Neural progenitor cell (in vitro differentiated cells): ENCODE measurements around the gene ARL6. TPM values are rescaled to one million over a fixed set of nuclear protein-coding genes. Genes with fewer than 3 reads are reported as not detected.

Experiments used
- DNase-seq: peaks from one replicate; pipeline ENCODE4 v3.0.0-alpha.2; 2016; ENCODE audit warnings: low spot score
- H2AFZ ChIP-seq: fragments of 200-600 bp; sonication (generic); replicated peaks from 2 replicates; pipeline ENCODE4 v1.6.1; 2016; ENCODE audit warnings: antibody characterized with exemption
- H3F3A ChIP-seq: fragments of 200-600 bp; sonication (generic); 2 replicates; pipeline ENCODE4 v1.6.1; 2016; ENCODE audit warnings: antibody characterized with exemption, low read depth
- H3K27ac ChIP-seq: fragments of 200-600 bp; sonication (generic); 2 replicates; pipeline ENCODE4 v1.5.1; 2016; ENCODE audit warnings: mild to moderate bottlenecking
- H3K27me3 ChIP-seq: fragments of 200-600 bp; sonication (generic); 2 replicates; pipeline ENCODE4 v1.6.1; 2016; ENCODE audit warnings: mild to moderate bottlenecking, moderate library complexity
- H3K36me3 ChIP-seq: fragments of 200-600 bp; sonication (generic); 2 replicates; pipeline ENCODE4 v1.5.1; 2016
- H3K4me1 ChIP-seq: fragments of 200-600 bp; sonication (generic); 2 replicates; pipeline ENCODE4 v1.6.1; 2016; ENCODE audit warnings: mixed run types
- H3K4me2 ChIP-seq: fragments of 200-600 bp; sonication (generic); 2 replicates; pipeline ENCODE4 v1.6.1; 2016
- H3K4me3 ChIP-seq: fragments of 200-600 bp; sonication (generic); 2 replicates; pipeline ENCODE4 v1.5.1; 2016
- H3K79me2 ChIP-seq: fragments of 200-600 bp; sonication (generic); 2 replicates; pipeline ENCODE4 v1.6.1; 2016; ENCODE audit warnings: low read depth
- H3K9ac ChIP-seq: fragments of 200-600 bp; sonication (generic); 2 replicates; pipeline ENCODE4 v1.6.1; 2016
- H3K9me3 ChIP-seq: fragments of 200-600 bp; sonication (generic); 2 replicates; pipeline ENCODE4 v1.5.1; 2016; ENCODE audit warnings: low read depth
- H4K20me1 ChIP-seq: fragments of 200-600 bp; sonication (generic); 2 replicates; pipeline ENCODE4 v1.6.1; 2016; ENCODE audit warnings: low read depth
- H3K27ac Mint-ChIP-seq: 3 replicates; pipeline ENCODE4 v1.8.0; 2021; ENCODE audit warnings: mixed read lengths
- H3K27me3 Mint-ChIP-seq: 2 replicates; pipeline ENCODE4 v1.8.0; 2022; ENCODE audit warnings: low read depth, mild to moderate bottlenecking, inconsistent platforms, moderate library complexity, mixed read lengths; ENCODE audit not compliant: insufficient read depth
- H3K36me3 Mint-ChIP-seq: 3 replicates; pipeline ENCODE4 v1.8.0; 2021; ENCODE audit warnings: mixed read lengths
- H3K4me1 Mint-ChIP-seq: 3 replicates; pipeline ENCODE4 v1.8.0; 2021; ENCODE audit warnings: mixed read lengths
- H3K4me3 Mint-ChIP-seq: 3 replicates; pipeline ENCODE4 v1.8.0; 2021; ENCODE audit warnings: mild to moderate bottlenecking, moderate library complexity, mixed read lengths
- H3K9me3 Mint-ChIP-seq: 3 replicates; pipeline ENCODE4 v1.8.0; 2020; ENCODE audit warnings: mixed read lengths
- EZH2 ChIP-seq: fragments of 200-600 bp; sonication (generic); IDR thresholded peaks from 2 replicates; pipeline ENCODE4 v1.6.1; 2017; ENCODE audit warnings: antibody characterized with exemption, mild to moderate bottlenecking, moderate library complexity
- EZH2phosphoT487 ChIP-seq: fragments of 200-600 bp; sonication (generic); IDR thresholded peaks from 2 replicates; pipeline ENCODE4 v1.6.1; 2017; ENCODE audit warnings: antibody characterized with exemption
- total RNA-seq: library from RNA; depleted of rRNA; stranded (reverse); fragments of >200 nt; gene quantifications from 2 replicates; pipeline ENCODE4 v1.2.3, GENCODE V29; 2015; ENCODE audit warnings: low replicate concordance
- TF ChIP-seq, protein P1 (sequence below): fragments of 200-600 bp; sonication (generic); IDR thresholded peaks from 2 replicates; pipeline ENCODE4 v1.5.1; 2017; ENCODE audit warnings: antibody characterized with exemption, mild to moderate bottlenecking

Gene ARL6
- total RNA-seq, 1 donor from 2014 or later = 14.2 TPM

DNA sequence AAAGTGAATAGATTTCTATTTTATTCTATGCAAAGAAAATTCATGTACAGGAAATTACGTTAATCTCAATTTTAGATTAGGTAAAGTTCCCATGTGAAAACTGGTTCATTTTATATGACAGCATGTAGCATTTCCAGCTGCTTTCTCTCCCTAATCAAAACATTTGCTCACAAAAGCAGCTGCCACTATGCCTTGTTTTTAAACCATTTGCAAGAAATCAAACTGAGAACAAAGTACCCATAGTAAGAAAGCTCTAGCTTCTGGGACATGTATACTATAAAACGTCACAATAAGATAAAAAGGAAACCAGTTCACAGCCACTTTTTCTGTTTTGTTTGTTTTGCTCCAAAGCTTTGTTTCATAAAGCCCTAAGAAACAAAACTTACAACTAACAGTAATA, 52.3 kb downstream of the ARL6 start:
- no peak overlapping the region for H3K4me3 Mint-ChIP-seq
- H3K9ac ChIP-seq = no peak overlapping the region
- peaks cover 3% of the 10 kb centered on the region for H3K27me3 Mint-ChIP-seq
- peaks cover 5% of the 10 kb centered on the region for H3K4me1 Mint-ChIP-seq
- H3K27ac ChIP-seq = no peak overlapping the region
- H3K4me1 ChIP-seq = no peaks in the 10 kb centered on the region
- H3K36me3 Mint-ChIP-seq = no peaks in the 10 kb centered on the region
- H3K36me3 ChIP-seq = no peaks in the 10 kb centered on the region
- DNase-seq = no peak
- peaks cover 23% of the 10 kb centered on the region for H3K27me3 ChIP-seq
- no peak overlapping the region for H3K27ac Mint-ChIP-seq
- H3K79me2 ChIP-seq = no peaks in the 10 kb centered on the region
- peaks cover 6% of the 10 kb centered on the region for H3F3A ChIP-seq
- no peaks in the 10 kb centered on the region for H4K20me1 ChIP-seq
- H3K9me3 ChIP-seq = no peaks in the 10 kb centered on the region
- no peak overlapping the region for H2AFZ ChIP-seq
- no peak overlapping the region for H3K4me3 ChIP-seq
- H3K4me2 ChIP-seq = no peak overlapping the region
- H3K9me3 Mint-ChIP-seq = no peaks in the 10 kb centered on the region
- TF ChIP-seq EZH2 = no peak
- TF ChIP-seq, protein P1, sequence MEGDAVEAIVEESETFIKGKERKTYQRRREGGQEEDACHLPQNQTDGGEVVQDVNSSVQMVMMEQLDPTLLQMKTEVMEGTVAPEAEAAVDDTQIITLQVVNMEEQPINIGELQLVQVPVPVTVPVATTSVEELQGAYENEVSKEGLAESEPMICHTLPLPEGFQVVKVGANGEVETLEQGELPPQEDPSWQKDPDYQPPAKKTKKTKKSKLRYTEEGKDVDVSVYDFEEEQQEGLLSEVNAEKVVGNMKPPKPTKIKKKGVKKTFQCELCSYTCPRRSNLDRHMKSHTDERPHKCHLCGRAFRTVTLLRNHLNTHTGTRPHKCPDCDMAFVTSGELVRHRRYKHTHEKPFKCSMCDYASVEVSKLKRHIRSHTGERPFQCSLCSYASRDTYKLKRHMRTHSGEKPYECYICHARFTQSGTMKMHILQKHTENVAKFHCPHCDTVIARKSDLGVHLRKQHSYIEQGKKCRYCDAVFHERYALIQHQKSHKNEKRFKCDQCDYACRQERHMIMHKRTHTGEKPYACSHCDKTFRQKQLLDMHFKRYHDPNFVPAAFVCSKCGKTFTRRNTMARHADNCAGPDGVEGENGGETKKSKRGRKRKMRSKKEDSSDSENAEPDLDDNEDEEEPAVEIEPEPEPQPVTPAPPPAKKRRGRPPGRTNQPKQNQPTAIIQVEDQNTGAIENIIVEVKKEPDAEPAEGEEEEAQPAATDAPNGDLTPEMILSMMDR = no peak
- no peak for TF ChIP-seq EZH2phosphoT487

DNA sequence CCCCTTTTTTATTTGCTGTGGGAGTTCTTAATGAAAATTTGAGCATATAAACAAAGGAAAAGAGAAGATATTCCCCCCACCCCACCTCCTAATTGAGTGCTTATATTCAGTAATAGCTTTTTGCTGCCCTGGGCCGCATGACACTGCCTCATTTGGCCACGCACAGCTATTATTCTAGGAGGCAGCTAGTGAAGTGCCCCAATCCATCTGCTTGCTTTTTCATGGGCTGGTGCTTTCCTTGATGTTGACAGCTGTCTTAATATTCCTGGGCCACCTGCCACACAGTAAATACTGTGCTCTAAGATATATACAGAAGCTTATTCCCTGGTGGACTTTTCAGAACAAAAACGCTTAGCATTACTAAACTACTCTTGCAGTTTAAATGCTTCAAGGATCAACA, 53.4 kb downstream of the ARL6 start:
- H2AFZ ChIP-seq = no peak overlapping the region
- H3K27ac ChIP-seq = no peak overlapping the region
- peaks cover 11% of the 10 kb centered on the region for H3F3A ChIP-seq
- no peak overlapping the region for H3K4me3 Mint-ChIP-seq
- no peaks in the 10 kb centered on the region for H4K20me1 ChIP-seq
- H3K4me3 ChIP-seq = no peak overlapping the region
- H3K4me1 Mint-ChIP-seq = peaks cover 5% of the 10 kb centered on the region
- no peaks in the 10 kb centered on the region for H3K36me3 ChIP-seq
- H3K36me3 Mint-ChIP-seq = no peaks in the 10 kb centered on the region
- no peak overlapping the region for H3K27ac Mint-ChIP-seq
- H3K79me2 ChIP-seq = no peaks in the 10 kb centered on the region
- H3K4me2 ChIP-seq = no peak overlapping the region
- H3K9me3 ChIP-seq = no peaks in the 10 kb centered on the region
- peaks cover 30% of the 10 kb centered on the region for H3K27me3 ChIP-seq
- no peaks in the 10 kb centered on the region for H3K4me1 ChIP-seq
- H3K9me3 Mint-ChIP-seq = no peaks in the 10 kb centered on the region
- H3K9ac ChIP-seq = no peak overlapping the region
- DNase-seq = no peak
- TF ChIP-seq EZH2phosphoT487 (no peak), EZH2 (no peak)
- TF ChIP-seq, protein P1 = no peak
- H3K27me3 Mint-ChIP-seq = peaks cover 7% of the 10 kb centered on the region

DNA sequence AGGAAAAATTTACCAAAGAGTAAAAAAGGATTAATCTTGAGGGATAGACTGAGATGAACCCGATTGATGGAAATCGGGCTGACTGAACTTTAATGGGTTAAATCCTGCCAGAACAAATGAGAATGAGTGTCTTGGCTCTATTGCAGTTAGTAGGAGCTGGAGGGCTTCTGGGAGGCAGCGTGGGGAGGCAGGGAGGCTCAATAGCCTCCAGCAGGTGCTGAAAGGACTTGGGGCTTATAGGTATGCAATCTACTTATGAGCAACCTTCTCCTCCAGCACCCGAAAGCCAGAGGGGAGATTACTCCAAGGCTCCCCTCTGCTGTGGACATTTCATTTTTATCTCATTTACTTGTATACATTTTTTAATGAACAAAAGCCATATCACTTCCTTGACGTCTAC, 56.2 kb downstream of the ARL6 start:
- DNase-seq = no peak
- peaks cover 14% of the 10 kb centered on the region for H4K20me1 ChIP-seq
- peaks cover 43% of the 10 kb centered on the region for H3K27me3 ChIP-seq
- H2AFZ ChIP-seq = no peak overlapping the region
- H3K4me2 ChIP-seq = peak overlapping the region; percentile 89
- no peak for TF ChIP-seq EZH2
- TF ChIP-seq, protein P1 = no peak
- TF ChIP-seq EZH2phosphoT487 = no peak
- Mint-ChIP-seq H3K4me1 (peaks cover 16% of the 10 kb centered on the region), H3K9me3 (no peaks in the 10 kb centered on the region), H3K36me3 (no peaks in the 10 kb centered on the region), H3K27me3 (peaks cover 9% of the 10 kb centered on the region), H3K4me3 (peak overlapping the region; percentile 97), H3K27ac (no peak overlapping the region)
- peaks cover 9% of the 10 kb centered on the region for H3K4me1 ChIP-seq
- H3K4me3 ChIP-seq = no peak overlapping the region
- H3K9ac ChIP-seq = no peak overlapping the region
- peaks cover 11% of the 10 kb centered on the region for H3F3A ChIP-seq
- no peak overlapping the region for H3K27ac ChIP-seq
- H3K79me2 ChIP-seq = no peaks in the 10 kb centered on the region
- no peaks in the 10 kb centered on the region for H3K36me3 ChIP-seq
- H3K9me3 ChIP-seq = no peaks in the 10 kb centered on the region
